Kidney capillary endothelial cell (primary cell): ENCODE results near the gene DMAC2.
"Not testable (repeated sequence)": the region's sequence is repeated elsewhere in the genome, so short reads cannot be mapped to it uniquely, and the experiment has no call there.

Experiments used
- DNase-seq: peaks from one replicate; pipeline ENCODE4 v3.0.0-alpha.2; 2018; ENCODE audit warnings: low spot score

DMAC2 gene

DNA sequence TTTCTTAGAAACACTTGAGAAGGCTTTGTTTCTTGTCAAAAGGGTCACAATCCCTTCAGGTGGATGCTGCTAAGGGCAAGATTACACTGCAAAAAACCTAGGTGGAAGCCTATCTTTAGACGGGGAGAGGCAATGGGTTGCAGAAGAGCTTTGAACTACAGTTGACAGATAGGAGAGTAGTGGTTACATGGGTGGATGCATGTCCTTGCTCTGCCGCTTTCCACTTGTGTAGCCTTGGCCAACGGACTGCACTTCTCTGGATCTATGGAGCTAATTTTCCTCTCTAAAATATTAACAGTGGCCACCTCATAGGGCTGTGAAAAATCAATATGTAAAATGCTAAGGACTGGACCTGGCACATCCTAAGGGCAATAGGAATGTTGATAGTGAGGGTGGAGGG is 41.1 kb downstream of the DMAC2 start:
- no peak for DNase-seq

DNA sequence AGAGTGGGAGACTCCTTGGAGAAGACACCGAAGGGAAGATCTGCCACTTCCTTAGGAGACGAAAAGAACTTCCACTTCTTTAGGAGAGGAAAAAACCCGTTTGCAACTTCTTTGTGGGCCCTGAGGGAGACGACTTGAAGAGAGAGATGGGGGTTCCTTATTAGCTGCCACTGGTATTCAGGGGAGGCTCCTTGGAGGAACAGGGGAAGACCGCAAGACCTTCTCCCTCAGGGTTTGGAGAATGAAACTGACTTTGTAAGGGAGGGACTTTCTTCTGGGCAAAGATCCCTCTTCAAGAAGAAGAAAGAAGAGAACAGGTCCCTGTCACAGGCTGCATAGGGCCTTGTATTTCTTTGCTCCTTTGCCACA is 41.7 kb downstream of the DMAC2 start:
- no peak for DNase-seq

DNA sequence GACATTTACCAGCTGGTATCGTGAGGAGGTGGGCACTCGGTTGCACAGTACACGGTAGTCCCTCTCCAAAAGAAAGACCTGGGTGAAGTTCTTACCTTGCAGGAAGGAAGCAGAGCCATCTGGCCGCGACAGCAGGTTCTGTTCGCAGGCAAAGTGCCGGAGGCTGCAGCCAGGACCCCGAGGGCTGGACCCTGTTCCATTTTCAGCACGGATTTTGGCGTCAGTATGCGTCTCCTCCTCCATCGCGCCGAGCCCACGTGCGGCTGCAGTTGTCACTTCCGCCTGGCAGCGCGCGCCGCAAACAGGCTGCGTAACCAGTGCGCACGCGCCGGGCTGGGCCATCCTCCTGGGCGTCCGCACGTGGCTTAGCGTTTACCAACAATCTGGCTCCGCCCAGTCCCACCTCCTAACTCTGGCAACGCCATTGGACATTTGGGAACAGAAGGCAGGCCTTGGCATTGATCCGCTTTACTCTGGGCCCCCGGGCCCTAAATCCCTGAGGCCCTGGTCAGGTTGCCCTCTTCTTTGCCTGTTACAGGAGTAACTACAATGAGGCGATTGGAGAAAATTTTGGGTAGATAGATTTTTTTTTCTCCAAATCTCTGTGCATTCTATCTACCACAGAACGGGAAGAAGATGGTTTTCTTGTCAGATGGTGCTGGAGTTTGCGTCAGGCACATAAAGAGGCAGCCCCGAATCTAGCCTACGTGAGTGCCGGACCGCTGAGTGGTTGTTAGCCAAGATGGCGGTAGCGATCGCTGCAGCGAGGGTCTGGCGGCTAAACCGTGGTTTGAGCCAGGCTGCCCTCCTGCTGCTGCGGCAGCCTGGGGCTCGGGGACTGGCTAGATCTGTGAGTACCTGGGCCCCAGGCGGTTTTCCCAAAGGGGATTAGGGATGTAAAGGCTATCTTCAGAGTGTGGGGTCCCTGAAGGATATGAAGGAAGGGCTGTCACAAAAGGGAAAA is 42.3 kb downstream of the DMAC2 start, which contains the start of the genes BCKDHA and EXOSC5:
Gene BCKDHA (plus strand): TSS at position 733 of the 964 bp plus-strand sequence. CDS start 10 bp downstream, at position 743.
Gene EXOSC5 (minus strand): TSS at position 274 of the 964 bp plus-strand sequence. CDS start 31 bp downstream, at position 243.
- DNase-seq = peak; percentile 99

DNA sequence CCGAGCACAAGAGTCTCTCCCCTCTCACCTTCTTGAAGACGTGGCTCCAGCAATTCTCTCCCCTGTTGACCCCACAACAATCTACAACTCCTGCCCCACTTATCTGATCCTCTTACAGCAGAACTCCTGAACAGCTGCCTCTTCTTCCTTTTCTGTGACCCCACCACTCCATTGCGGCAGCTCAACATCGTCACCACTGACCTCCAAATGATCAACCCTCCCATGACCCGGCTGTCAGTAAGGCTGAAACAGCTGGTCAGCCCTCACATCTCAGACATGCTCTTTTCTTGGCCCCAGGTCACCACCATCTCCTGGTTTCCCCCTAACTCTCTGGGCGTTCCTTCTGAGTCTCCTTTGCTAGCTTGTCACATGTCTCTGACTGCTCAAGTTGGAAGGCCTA is 44.4 kb downstream of the DMAC2 start:
- no peak for DNase-seq

DNA sequence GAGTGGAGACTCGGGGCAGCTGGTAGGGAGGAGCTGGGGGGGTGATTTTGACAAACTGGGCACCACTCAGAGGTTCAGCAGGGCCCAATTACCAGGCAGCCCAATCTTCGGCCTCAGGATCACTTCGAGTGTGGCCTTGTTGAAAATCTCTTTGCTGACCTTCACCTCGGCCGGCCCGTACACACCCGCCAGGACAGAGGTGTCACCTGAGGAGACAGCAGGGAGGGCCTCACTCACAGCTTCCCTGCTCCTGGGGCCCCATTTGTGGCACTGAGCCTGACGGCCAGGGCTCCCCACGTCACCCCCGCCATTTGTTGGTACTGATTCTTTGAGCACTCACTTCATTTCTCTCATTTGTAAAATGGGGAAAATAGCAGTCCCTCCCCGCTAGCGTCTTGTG is 46.9 kb downstream of the DMAC2 start:
- no peak for DNase-seq

- DNase-seq = no peak
Measured at GRCh38 chr19:41391618-41392017, 48.1 kb downstream of the DMAC2 start.

DNA sequence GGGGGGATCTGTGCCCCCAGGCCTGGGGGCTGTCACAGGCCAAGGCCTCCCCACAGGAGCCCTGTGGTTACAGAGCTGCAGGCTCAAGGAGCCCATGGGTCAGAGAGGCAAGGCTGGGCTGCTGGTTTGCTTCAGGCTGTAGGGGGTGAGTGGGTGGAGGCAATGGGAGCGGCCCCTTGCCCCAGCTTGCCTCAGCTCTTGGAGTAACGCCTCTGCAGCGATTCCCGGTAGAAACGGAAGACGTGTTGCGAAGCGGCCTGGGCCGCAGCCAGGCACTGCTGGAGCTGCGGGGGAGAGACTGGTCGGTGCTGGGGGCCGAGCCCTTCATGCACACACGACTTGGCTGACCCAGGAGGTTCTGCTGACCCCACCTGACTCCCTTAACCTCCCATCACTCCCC is 53.3 kb downstream of the DMAC2 start:
- no peak for DNase-seq

GRCh38 chr19:41384351-41384750 is 55.4 kb downstream of the DMAC2 start:
- no peak for DNase-seq

GRCh38 chr19:41381536-41381935 is 58.2 kb downstream of the DMAC2 start:
- not testable (repeated sequence) for DNase-seq
